GM12892 (cell line): Measurements from ENCODE around the gene GMFB.

Source experiments
- POLR2A ChIP-seq: IDR thresholded peaks from 2 replicates; pipeline ENCODE4 v1.6.1; 2011; ENCODE audit warnings: low read depth, low read length, control low read depth
- TAF1 ChIP-seq: IDR thresholded peaks from 2 replicates; pipeline ENCODE4 v1.6.1; 2011; ENCODE audit warnings: low read depth, mild to moderate bottlenecking, control low read depth, low read length, borderline replicate concordance

DNA sequence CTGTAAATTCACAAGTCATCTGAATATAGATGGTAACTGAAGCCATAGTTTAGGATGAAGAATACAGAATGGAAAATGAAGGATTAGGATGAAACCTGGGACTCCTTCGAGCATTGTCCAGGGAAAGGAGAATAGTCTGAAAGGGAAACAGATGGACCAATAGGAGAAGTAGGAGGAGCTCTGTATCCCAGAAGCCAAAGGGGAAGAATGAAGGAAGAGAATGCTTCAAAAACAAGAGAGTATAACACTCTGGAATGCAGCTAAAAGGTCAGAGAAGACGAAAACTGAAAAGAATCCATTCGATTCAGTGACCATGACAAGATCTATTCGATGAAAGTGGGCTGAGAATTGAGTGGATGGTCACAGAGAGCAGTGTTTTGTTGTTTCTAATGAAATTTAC lies 1.0 kb downstream of the GMFB start:
- TF ChIP-seq POLR2A (no peak), TAF1 (no peak)
